BJ (cell line): ENCODE measurements around the gene MIB1. TPM values are rescaled to one million over a fixed set of nuclear protein-coding genes. Genes with fewer than 3 reads are reported as not detected.

Experiments
- CTCF ChIA-PET: fragments of 350-600 bp; formaldehyde crosslinking; extraction: SDS; loops from one replicate; lab custom pipeline; 2021; ENCODE audit warnings: antibody characterized with exemption, inconsistent platforms; lab: Yijun Ruan, JAX
- POLR2A ChIA-PET: fragments of 300-600 bp; sonication (Branson Sonifier 250); formaldehyde crosslinking; extraction: SDS; loops from one replicate; lab custom pipeline; 2021; ENCODE audit warnings: antibody characterized with exemption; lab: Charles Lee
- DNase-seq: peaks from one replicate; pipeline ENCODE4 v3.0.0-alpha.2; 2011; ENCODE audit warnings: low read depth
- H3K27me3 ChIP-seq: 2 replicates; pipeline ENCODE4 v1.6.0; 2011; ENCODE audit warnings: low read length; ENCODE audit not compliant: control insufficient read depth, insufficient read depth
- H3K36me3 ChIP-seq: 2 replicates; pipeline ENCODE4 v1.5.1; 2011; ENCODE audit warnings: low read length; ENCODE audit not compliant: control insufficient read depth, insufficient read depth
- H3K4me3 ChIP-seq: 2 replicates; pipeline ENCODE4 v1.5.1; 2011; ENCODE audit warnings: low read depth, mild to moderate bottlenecking, control low read depth, low read length
- CTCF ChIP-seq: IDR thresholded peaks from 2 replicates; pipeline ENCODE4 v1.5.1; 2011; ENCODE audit warnings: low read depth, mild to moderate bottlenecking, control low read depth, inconsistent platforms, low read length, moderate library complexity; ENCODE audit not compliant: insufficient read depth
- polyA plus RNA-seq: library from polyadenylated mRNA; depleted of rRNA; stranded (reverse); fragments of >200 nt; gene quantifications from 2 replicates; pipeline ENCODE4 v1.2.3, GENCODE V29; 2011

MIB1 gene
- polyA plus RNA-seq, 1 experiment: 10.0 TPM

GRCh38 chr18:21759836-21760235 is 19.2 kb downstream of the MIB1 start:
- Histone ChIP-seq H3K27me3 (no peaks in the 10 kb centered on the region), H3K4me3 (no peak overlapping the region), H3K36me3 (no peaks in the 10 kb centered on the region)
- CTCF ChIA-PET: interaction anchor here (0.8 to 1.0 kb wide), 3 partner anchors 13 to 61 kb away, joined by 3 read pairs; no protein-coding TSS in a partner anchor
- DNase-seq: no peak
- POLR2A ChIA-PET: interaction anchor here (0.7 kb wide), 1 partner anchor 20 kb away, joined by 3 read pairs; no protein-coding TSS in a partner anchor
- TF ChIP-seq CTCF: no peak

- ChIA-PET POLR2A (interaction anchor here (0.7 kb wide), 1 partner anchor 20 kb away, joined by 3 read pairs; no protein-coding TSS in a partner anchor), CTCF (interaction anchor here (0.8 to 1.0 kb wide), 3 partner anchors 13 to 61 kb away, joined by 3 read pairs; no protein-coding TSS in a partner anchor)
- H3K27me3 ChIP-seq: no peaks in the 10 kb centered on the region
- no peaks in the 10 kb centered on the region for H3K36me3 ChIP-seq
- DNase-seq: no peak
- H3K4me3 ChIP-seq: no peak overlapping the region
- no peak for TF ChIP-seq CTCF
These were observed 19.7 kb downstream of the MIB1 start for GRCh38 chr18:21760321-21760720.

- ChIA-PET CTCF (interaction anchor here (1.0 kb wide), 1 partner anchor 9 kb away, joined by 4 read pairs; no protein-coding TSS in a partner anchor), POLR2A (no interaction called here)
- Histone ChIP-seq H3K4me3 (no peak overlapping the region), H3K27me3 (no peaks in the 10 kb centered on the region), H3K36me3 (peaks cover 1% of the 10 kb centered on the region; the same call in 1 of the 2 replicates)
- DNase-seq: no peak
- no peak for TF ChIP-seq CTCF
These were observed 21.0 kb downstream of the MIB1 start for GRCh38 chr18:21761471-21762115.

- Histone ChIP-seq H3K27me3 (no peaks in the 10 kb centered on the region), H3K4me3 (no peak overlapping the region), H3K36me3 (peaks cover 1% of the 10 kb centered on the region; the same call in 1 of the 2 replicates)
- CTCF ChIA-PET: interaction anchor here (1.0 kb wide), 1 partner anchor 10 kb away, joined by 4 read pairs; no protein-coding TSS in a partner anchor
- TF ChIP-seq CTCF: no peak
- DNase-seq: no peak
- POLR2A ChIA-PET: no interaction called here
These were observed 21.7 kb downstream of the MIB1 start for GRCh38 chr18:21762181-21762772.
